AG10803 (cell line): ENCODE data around the gene SAMD9L.

Experiments used
- DNase-seq: peaks from one replicate; pipeline ENCODE4 v3.0.0; 2010; ENCODE audit warnings: low read depth
- H3K4me3 ChIP-seq: 2 replicates; pipeline ENCODE4 v1.5.1; 2011; ENCODE audit warnings: mild to moderate bottlenecking, low read length, control low read depth
- TF ChIP-seq, protein P1 (sequence below): conservative IDR thresholded peaks from 2 replicates; pipeline ENCODE4 v1.5.1; 2011; ENCODE audit warnings: mild to moderate bottlenecking, low read length, control low read depth, inconsistent platforms

The SAMD9L gene

DNA sequence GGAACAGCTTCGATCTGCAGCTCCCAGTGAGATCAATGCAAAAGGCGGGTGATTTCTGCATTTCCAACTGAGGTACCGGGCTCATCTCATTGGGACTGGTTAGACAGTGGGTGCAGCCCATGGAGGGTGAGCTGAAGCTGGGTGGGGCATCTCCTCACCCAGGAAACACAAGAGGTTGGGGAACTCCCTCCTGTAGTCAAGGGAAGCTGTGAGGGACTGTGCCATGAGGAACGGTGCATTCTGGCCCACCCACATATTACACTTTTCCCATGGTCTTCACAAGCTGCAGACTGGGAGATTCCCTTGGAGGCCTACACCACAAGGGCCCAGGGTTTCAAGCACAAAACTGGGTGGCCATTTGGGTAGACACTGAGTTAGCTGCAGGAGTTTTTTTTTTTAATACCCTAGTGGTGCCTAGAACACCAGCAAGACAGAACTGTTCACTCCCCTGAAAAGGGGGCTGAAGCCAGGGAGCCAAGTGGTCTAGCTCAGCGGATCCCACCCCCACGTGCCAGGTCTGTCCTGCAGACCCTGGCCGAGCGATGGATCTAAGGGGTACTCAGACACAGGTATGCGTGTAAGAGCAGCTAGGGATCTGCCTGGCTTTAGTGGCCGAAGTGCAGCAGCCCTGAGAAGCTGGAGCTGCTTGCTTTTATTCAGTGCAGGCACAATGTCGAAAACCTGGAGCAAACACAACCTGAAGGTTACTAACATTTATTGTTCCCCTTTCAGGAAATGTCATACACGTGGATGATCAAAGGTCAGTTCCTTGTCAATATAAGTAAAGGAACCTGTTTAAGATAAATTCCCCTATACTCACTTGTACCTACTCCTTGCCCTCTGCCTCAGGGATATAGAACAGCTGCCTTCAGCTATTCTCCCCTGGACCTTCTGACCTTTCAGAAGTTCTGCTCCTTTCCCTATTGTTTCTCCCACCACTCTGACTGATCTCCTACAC is 27.3 kb downstream of the SAMD9L start:
- no peak overlapping the region for H3K4me3 ChIP-seq
- TF ChIP-seq, protein P1, sequence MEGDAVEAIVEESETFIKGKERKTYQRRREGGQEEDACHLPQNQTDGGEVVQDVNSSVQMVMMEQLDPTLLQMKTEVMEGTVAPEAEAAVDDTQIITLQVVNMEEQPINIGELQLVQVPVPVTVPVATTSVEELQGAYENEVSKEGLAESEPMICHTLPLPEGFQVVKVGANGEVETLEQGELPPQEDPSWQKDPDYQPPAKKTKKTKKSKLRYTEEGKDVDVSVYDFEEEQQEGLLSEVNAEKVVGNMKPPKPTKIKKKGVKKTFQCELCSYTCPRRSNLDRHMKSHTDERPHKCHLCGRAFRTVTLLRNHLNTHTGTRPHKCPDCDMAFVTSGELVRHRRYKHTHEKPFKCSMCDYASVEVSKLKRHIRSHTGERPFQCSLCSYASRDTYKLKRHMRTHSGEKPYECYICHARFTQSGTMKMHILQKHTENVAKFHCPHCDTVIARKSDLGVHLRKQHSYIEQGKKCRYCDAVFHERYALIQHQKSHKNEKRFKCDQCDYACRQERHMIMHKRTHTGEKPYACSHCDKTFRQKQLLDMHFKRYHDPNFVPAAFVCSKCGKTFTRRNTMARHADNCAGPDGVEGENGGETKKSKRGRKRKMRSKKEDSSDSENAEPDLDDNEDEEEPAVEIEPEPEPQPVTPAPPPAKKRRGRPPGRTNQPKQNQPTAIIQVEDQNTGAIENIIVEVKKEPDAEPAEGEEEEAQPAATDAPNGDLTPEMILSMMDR, result no peak
- no peak for DNase-seq

DNA sequence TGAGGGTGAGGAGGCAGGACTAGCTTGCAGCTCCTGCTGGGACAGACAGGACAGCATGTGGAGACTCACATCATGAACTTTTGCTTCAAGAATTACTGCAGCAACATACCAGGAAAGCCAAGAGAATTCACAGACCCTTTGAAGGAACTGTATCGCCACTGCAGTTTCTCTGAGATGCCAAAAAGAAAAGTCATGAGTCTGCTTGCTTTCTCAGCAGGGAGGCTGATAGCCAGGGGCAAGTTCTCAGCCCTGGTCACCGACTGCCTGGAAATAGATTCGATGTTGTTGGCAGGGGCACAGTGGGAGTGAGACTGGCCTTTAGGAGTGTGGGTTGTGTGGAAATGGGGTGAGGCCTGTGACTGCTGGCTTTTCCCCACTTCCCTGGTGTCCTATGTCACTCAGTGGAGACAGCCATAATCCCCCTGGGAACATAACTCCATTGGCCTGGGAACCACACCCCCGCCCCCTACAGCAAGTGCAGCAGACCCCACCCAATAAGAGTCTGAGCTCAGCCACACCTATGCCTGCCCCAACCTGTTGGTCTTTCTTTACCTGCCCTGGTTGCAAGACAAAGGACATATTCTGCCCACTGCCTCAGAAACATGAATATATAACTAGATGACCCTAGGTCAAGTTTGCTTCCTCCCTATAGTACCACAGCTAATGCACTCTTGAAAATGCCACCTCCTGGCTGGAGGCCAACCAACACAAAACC is 28.8 kb downstream of the SAMD9L start:
- peak; percentile 8 for DNase-seq
- H3K4me3 ChIP-seq, result no peak overlapping the region
- TF ChIP-seq, protein P1, result no peak

DNA sequence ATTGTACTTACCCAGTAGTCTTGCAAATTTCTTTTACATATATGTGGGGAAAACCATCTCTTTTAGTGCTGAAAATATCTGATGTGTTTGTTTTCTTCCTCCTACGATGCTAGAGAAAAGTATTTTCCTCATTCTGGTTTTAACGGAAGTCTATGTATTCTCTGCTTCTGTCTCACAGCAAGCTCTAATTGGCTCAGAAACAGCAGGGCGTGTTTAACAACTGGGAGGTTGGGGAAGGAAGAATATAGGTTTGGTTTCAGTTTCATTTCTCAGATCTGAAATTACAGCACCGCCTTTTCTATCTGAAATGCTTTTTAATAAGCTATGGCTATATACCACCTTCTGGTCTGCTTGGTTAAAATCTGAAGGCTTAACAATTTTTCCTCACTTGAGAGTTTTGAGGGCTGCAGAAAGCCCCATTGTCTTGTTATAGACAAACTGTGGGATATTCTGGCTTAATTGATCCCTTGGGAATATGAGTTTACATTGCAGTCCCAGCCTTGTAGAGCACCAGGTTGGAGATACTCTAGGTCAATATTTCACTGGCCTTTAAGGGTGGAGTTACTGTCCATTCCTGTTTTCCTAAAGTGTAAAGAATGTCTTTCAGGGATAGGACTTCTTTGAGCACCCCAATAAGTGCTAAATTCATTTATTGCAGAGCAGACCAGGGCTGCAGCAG is 30.2 kb downstream of the SAMD9L start, which contains the start of gene SAMD9:
Gene SAMD9, minus strand, starts transcription at position 128 of the 679 bp plus-strand sequence. CDS start 11,882 bp downstream, outside the sequence.
- TF ChIP-seq, protein P1, result no peak
- peak; percentile 83 for DNase-seq
- peak within 1 kb of the TSS; percentile 65 for H3K4me3 ChIP-seq

DNA sequence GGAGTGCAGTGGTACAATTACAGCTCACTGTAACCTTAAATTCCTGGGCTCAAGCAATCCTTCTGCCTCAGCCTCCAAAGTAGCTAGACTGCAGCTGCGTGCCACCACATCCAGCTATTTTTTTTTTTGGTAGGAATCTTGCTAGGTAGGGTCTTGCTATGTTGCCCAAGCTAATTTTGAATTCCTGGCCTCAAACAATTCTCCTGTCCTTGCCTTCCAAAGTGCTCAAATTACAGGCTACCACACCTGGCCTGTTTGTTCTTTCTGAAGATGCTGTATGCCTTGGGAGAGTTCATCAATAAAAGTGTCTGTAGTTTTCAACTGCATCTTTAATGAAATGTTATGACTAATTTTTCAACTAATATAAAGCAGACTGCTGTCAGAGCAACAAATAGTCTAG is 30.9 kb downstream of the SAMD9L start:
- TF ChIP-seq, protein P1, result no peak
- H3K4me3 ChIP-seq, result peak overlapping the region; percentile 65
- no peak for DNase-seq

DNA sequence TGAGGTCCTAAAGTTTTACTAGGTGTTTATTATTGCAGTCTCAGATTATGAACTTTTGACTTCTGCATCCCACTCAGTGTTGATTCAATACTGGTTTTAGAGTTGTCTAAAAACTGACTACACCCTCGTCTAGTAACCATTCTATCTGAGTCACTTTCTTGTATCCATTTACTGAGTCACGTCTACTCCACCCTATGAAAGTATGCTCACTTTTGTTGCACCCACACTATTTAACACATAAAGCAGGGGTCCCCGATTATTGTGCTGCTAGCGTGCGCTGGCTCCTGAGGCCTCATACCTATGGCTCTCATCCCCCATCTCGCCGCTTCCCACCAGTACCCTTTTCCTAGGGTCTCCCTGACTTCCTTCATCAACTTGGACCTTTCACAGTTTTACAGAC is 32.4 kb downstream of the SAMD9L start:
- TF ChIP-seq, protein P1, result no peak
- DNase-seq, result peak; percentile 56
- no peak overlapping the region for H3K4me3 ChIP-seq

DNA sequence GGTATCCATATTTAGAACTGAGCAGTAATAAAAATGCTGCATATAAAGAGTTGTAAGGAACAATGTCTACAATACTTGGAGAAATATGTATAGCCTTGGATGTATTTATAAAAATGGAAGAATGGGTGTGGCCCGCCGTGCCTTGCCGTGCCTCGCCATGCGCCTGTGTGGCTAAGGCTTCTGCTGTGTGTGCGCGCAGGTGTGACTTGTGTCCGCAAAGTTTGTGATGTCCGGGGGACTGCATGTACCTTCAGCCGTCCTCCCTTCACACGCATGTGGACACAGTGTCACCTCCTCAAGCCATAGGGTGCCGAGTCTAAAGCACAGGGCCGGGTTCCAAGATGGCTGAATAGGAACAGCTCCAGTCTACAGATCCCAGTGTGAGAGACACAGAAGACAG is 40.2 kb downstream of the SAMD9L start:
- TF ChIP-seq, protein P1, result no peak
- no peak for DNase-seq
- no peak overlapping the region for H3K4me3 ChIP-seq
